ENCODE measurements around the gene DDX41. TPM values are rescaled to one million over a fixed set of nuclear protein-coding genes. Genes with fewer than 3 reads are reported as not detected.

The DDX41 gene
- total RNA-seq, 3 donors from 2014 or later: 65.3 to 79.2 (median 79.0) TPM

GRCh38 chr5:177542816-177543465, 26.2 kb upstream of the DDX41 start:
- no peak for TF ChIP-seq CTCF (IDR thresholded peaks at IDR 0.05)
- H3K4me3 ChIP-seq: no peak overlapping the region
- intact Hi-C loops (cut with DNase I, micrococcal nuclease): no loop called here
- no peak for DNase-seq
- no peak for ATAC-seq
- H3K9me3 ChIP-seq: no peaks in the 10 kb centered on the region
- H3K4me1 ChIP-seq (ENCODE audit: low read depth): no peaks in the 10 kb centered on the region
- H3K36me3 ChIP-seq (ENCODE audit: low read depth): no peaks in the 10 kb centered on the region

DNA sequence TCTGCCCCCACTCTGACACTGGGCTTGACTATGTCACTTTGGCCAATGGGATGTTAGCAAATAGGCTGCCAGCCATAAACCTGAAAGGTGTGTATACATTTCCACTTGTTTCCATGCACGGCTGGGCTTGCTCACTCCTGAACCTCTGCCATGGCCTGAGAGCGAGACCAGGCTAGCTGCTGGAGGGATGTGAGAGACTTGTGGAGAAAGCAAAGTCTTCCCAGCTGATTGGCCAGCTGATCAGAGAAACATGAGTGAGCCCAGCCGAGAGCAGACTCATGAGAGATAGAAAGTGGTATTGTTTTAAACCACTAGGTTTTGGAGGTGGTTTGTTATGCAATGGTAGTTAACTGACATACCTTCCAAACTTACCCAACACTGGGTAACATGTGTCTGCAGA, 23.7 kb upstream of the DDX41 start:
- no peaks in the 10 kb centered on the region for H3K36me3 ChIP-seq (ENCODE audit: low read depth)
- intact Hi-C loops (cut with DNase I, micrococcal nuclease): no loop called here
- ATAC-seq (peak; percentile 48), DNase-seq (no peak)
- no peaks in the 10 kb centered on the region for H3K4me1 ChIP-seq (ENCODE audit: low read depth)
- H3K9me3 ChIP-seq: no peaks in the 10 kb centered on the region
- TF ChIP-seq CTCF (IDR thresholded peaks at IDR 0.05): no peak
- H3K4me3 ChIP-seq: no peak overlapping the region

DNA sequence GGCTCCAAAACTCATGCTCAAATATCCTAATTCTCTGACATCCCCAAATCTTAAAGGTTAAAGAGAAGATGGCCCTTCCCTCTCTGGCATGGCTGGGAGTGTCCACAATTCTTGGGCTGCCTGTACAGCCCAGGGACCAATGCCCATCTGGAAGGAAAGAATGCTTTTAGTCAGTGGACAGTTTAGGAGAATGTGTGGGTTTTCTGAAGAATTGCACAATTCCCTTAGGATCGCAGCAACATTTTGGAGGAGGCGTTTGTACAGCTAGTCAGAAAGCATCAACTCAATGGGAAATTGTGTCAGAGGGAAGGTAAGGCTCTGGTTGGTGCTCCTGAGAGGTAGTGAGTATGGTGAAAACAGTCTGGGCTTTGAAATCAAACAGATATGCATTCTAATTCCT, 22.6 kb upstream of the DDX41 start:
- no peaks in the 10 kb centered on the region for H3K9me3 ChIP-seq
- DNase-seq (no peak), ATAC-seq (no peak)
- no peak for TF ChIP-seq CTCF (IDR thresholded peaks at IDR 0.05)
- intact Hi-C loops (cut with DNase I, micrococcal nuclease): no loop called here
- H3K4me3 ChIP-seq: no peak overlapping the region
- no peaks in the 10 kb centered on the region for H3K4me1 ChIP-seq (ENCODE audit: low read depth)
- no peaks in the 10 kb centered on the region for H3K36me3 ChIP-seq (ENCODE audit: low read depth)

GRCh38 chr5:177538876-177539275, 22.1 kb upstream of the DDX41 start:
- Histone ChIP-seq H3K36me3 (ENCODE audit: low read depth) (no peaks in the 10 kb centered on the region), H3K4me1 (ENCODE audit: low read depth) (no peaks in the 10 kb centered on the region), H3K4me3 (no peak overlapping the region), H3K9me3 (no peaks in the 10 kb centered on the region)
- TF ChIP-seq CTCF (IDR thresholded peaks at IDR 0.05): no peak
- ATAC-seq (no peak), DNase-seq (no peak)
- intact Hi-C loops (cut with DNase I, micrococcal nuclease): no loop called here

DNA sequence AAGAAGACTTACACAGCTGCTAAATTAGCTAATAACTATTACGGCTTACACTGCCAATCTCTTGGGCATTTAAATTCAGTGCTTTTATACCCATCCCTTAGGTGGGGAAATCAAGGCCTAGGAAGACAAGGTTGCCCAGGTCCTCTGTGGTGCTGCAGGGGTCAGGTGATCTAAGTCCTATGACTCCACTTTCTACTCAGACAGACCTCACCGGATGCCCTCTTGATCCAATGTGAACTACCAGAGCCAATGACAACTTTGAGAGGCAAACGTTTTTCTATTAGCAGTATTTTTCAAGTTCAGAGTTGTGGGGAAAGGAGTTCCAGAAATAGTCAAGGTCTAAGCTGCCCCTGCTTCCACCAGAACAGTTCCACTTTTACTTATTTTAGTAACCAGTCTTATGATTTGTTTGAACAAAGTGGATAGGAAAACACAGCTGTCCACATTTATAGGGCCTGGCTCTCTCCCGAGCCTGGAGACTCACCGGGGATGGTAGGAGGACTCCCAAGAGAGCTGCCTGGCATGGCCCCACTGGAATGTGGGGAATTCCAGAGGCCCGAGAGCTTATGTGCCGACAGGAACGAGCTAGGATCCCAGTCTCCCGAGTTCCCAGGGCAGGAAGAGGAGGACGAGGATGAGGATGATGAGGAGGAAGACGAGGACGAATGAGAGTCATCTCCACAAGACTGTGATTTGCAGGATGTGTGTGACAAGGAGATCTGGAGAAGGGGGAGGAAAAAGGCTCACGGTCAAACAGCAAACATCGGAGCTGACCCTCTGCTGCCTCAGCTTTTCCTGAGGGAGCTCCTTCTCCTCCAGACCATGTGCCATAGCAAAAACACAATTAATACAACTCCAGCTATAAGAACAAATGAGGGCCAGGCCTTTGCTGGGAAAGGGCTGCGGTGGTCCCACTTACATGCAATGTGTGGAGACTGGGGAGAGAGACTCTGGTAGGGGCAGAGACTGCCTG, 20.9 kb upstream of the DDX41 start:
- H3K4me1 ChIP-seq (ENCODE audit: low read depth): no peaks in the 10 kb centered on the region
- no peak overlapping the region for H3K4me3 ChIP-seq
- TF ChIP-seq CTCF (IDR thresholded peaks at IDR 0.05): no peak
- no peaks in the 10 kb centered on the region for H3K36me3 ChIP-seq (ENCODE audit: low read depth)
- intact Hi-C loops (cut with DNase I, micrococcal nuclease): no loop called here
- no peaks in the 10 kb centered on the region for H3K9me3 ChIP-seq
- DNase-seq (peak in 1 of 3 donors; percentile 29), ATAC-seq (peak; percentile 86)
